ENCODE measurements around the gene TRIM38. TPM values are rescaled to one million over a fixed set of nuclear protein-coding genes. Genes with fewer than 3 reads are reported as not detected.
"Not testable (repeated sequence)": the region's sequence is repeated elsewhere in the genome, so short reads cannot be mapped to it uniquely, and the experiment has no call there.

Gene TRIM38
- total RNA-seq, 1 donor from 2014 or later = 8.0 TPM

- DNase-seq (ENCODE audit: low read depth, low spot score) = no peak
Measured at GRCh38 chr6:25968769-25969168, 6.2 kb downstream of the TRIM38 start.

GRCh38 chr6:25971187-25971821, 8.7 kb downstream of the TRIM38 start:
- peak; percentile 76 for DNase-seq (ENCODE audit: low read depth, low spot score)

- DNase-seq (ENCODE audit: low read depth, low spot score) = no peak
Measured at GRCh38 chr6:25972128-25972527, 9.5 kb downstream of the TRIM38 start.

GRCh38 chr6:25972902-25973301, 10.3 kb downstream of the TRIM38 start:
- no peak for DNase-seq (ENCODE audit: low read depth, low spot score)

- no peak for DNase-seq (ENCODE audit: low read depth, low spot score)
Measured at GRCh38 chr6:25973923-25974555, 11.4 kb downstream of the TRIM38 start.

GRCh38 chr6:25975923-25976560, 13.4 kb downstream of the TRIM38 start:
- no peak for DNase-seq (ENCODE audit: low read depth, low spot score)

GRCh38 chr6:25980935-25981334, 18.3 kb downstream of the TRIM38 start:
- DNase-seq (ENCODE audit: low read depth, low spot score) = no peak

GRCh38 chr6:25981568-25982263, 19.1 kb downstream of the TRIM38 start:
- no peak for DNase-seq (ENCODE audit: low read depth, low spot score)

GRCh38 chr6:25984265-25984664, 21.7 kb downstream of the TRIM38 start:
- no peak for DNase-seq (ENCODE audit: low read depth, low spot score)

- DNase-seq (ENCODE audit: low read depth, low spot score) = no peak
Measured at GRCh38 chr6:25987845-25988244, 25.2 kb downstream of the TRIM38 start.

- DNase-seq (ENCODE audit: low read depth, low spot score) = no peak
Measured at GRCh38 chr6:25990172-25990873, 27.7 kb downstream of the TRIM38 start.

GRCh38 chr6:25991785-25992412, 29.3 kb downstream of the TRIM38 start:
- no peak for DNase-seq (ENCODE audit: low read depth, low spot score)

GRCh38 chr6:25992413-25993340, 30.1 kb downstream of the TRIM38 start:
- DNase-seq (ENCODE audit: low read depth, low spot score) = peak; percentile 71

GRCh38 chr6:25993341-25993684, 30.7 kb downstream of the TRIM38 start:
- DNase-seq (ENCODE audit: low read depth, low spot score) = not testable (repeated sequence)

- no peak for DNase-seq (ENCODE audit: low read depth, low spot score)
Measured at GRCh38 chr6:25995507-25995906, 32.9 kb downstream of the TRIM38 start.

- DNase-seq (ENCODE audit: low read depth, low spot score) = no peak
Measured at GRCh38 chr6:25997921-25998320, 35.3 kb downstream of the TRIM38 start.

GRCh38 chr6:25998379-25998778, 35.8 kb downstream of the TRIM38 start:
- DNase-seq (ENCODE audit: low read depth, low spot score) = no peak

- not testable (repeated sequence) for DNase-seq (ENCODE audit: low read depth, low spot score)
Measured at GRCh38 chr6:25999225-25999624, 36.6 kb downstream of the TRIM38 start.

GRCh38 chr6:26000366-26001144, 38.0 kb downstream of the TRIM38 start:
- DNase-seq (ENCODE audit: low read depth, low spot score) = no peak
